Heart right ventricle (tissue), 16 donors: ENCODE results near the gene PRPF39. TPM values are rescaled to one million over a fixed set of nuclear protein-coding genes. Genes with fewer than 3 reads are reported as not detected.

Experiments
- ATAC-seq, 8 donors: fragments of 200-7000 bp; cut with Tn5 transposase; one replicate each; pipeline ENCODE4 v1.9.1; 2020; ENCODE audit warnings: mild to moderate bottlenecking in 8 of 8, moderate library complexity in 8 of 8, moderate number of reproducible peaks in 1 of 8
- DNase-seq, 2 donors: peaks; one replicate each; pipeline ENCODE4 v3.0.0-alpha.2; 2020
- H3K27ac ChIP-seq, 10 donors: fragments of 200-600 bp; sonication (generic) in 2 of 10; one replicate each; pipeline versions ENCODE4 v1.5.0 to v1.8.0; 2020 to 2022; ENCODE audit warnings: mild to moderate bottlenecking in 3 of 10
- H3K27me3 ChIP-seq, 7 donors: fragments of 200-600 bp; one replicate each; pipeline ENCODE4 v1.8.0; 2021 to 2022; ENCODE audit warnings: mild to moderate bottlenecking in 2 of 7
- H3K36me3 ChIP-seq, 9 donors: fragments of 200-600 bp; sonication (generic) in 1 of 9; one replicate each; pipeline versions ENCODE4 v1.5.0 to v1.8.0; 2020 to 2022; ENCODE audit warnings: mild to moderate bottlenecking in 2 of 9
- H3K4me1 ChIP-seq, 9 donors: fragments of 200-600 bp; sonication (generic) in 1 of 9; one replicate each; pipeline versions ENCODE4 v1.5.0 to v1.8.0; 2020 to 2022; ENCODE audit warnings: mild to moderate bottlenecking in 4 of 9
- H3K4me3 ChIP-seq, 10 donors: fragments of 200-600 bp; sonication (generic) in 2 of 10; one replicate each; pipeline versions ENCODE4 v1.5.0 to v1.8.0; 2020 to 2022; ENCODE audit warnings: mild to moderate bottlenecking in 7 of 10, moderate library complexity in 2 of 10
- H3K9me3 ChIP-seq, 11 donors: fragments of 200-600 bp in 10 of 11; sonication (generic) in 2 of 11; one replicate each; pipeline versions ENCODE4 v1.5.0 to v1.8.0; 2013 to 2022; ENCODE audit warnings: mild to moderate bottlenecking in 2 of 11, control low read depth in 1 of 11, moderate library complexity in 1 of 11
- CTCF ChIP-seq, 9 donors: fragments of 200-600 bp; sonication (generic) in 2 of 9; IDR thresholded peaks; one replicate each; pipeline versions ENCODE4 v1.5.0 to v1.8.0; 2021 to 2022; ENCODE audit warnings: antibody characterized with exemption in 9 of 9, mild to moderate bottlenecking in 5 of 9, moderate library complexity in 1 of 9
- WGBS, 2 donors: extraction: QIAGEN DNeasy Blood & Tissue Kit; methylation state at CpG; one replicate each; pipeline ENCODE4 v1.1.7; 2013; ENCODE audit warnings: inconsistent platforms in 1 of 2; 5-methylcytosine and 5-hydroxymethylcytosine counted together
- intact Hi-C, 10 donors: fragments of 100-400 bp; cut with DNase I; formaldehyde crosslinking; loops; one replicate each; pipeline versions ENCODE4 v1.11.1 to v1.14.2; 2022
- polyA plus RNA-seq, 2 donors: library from polyadenylated mRNA; stranded (reverse); fragments of 200-250 nt; gene quantifications; one replicate each; pipeline ENCODE4 v1.2.3, GENCODE V29; 2013
- total RNA-seq, 10 donors: library from RNA; stranded (reverse); fragmentation: NEBNext Ultra II Directional in 3 of 10; extraction: Animal tissue kit (Norgen Biotek cat#: 25700) in 3 of 10; gene quantifications; one replicate each; pipeline versions ENCODE4 v1.2.1 to v1.2.4, GENCODE V29; 2021 to 2023
- donor health status: Arrhythmogenic right ventricular cardiomyopathy.
- donor health status: ischemic (EF 13 %, LVEDD 7.1; RV severe dilation, severe dysfunction).
- donor health status: healthy with polysubstance abuse.
- donor health status: DM: no; HTN: yes; CAD: no.
- donor health status: DM: no; HTN: no; CAD: no.
- donor health status: ischemic (EF 25% LVEDD 6.9; RV normal size, moderate dysfunction).
- donor health status: ischemic (EF 25% LVEDD 5.7; RV mildly dilated, moderate dysfunction).
- donor health status: healthy.
- donor health status: DM: yes; HTN: yes; CAD: no.
- donor health status: Ischemic cardiomyopathy.
- donor health status: ischemic (EF 35%, LVEDD 5.7; RV mildly dilated, moderate dysfunction).
- donor health status: nonischemic (EF 11% LVEDD 7.7; RV severe dilation, severe dysfunction).
- donor health status: DM: yes; HTN: yes; CAD: no.
- donor health status: PGD.
- donor health status: ischemic (EF 29% LVEDD 5.4; RV normal size, mild dysfunction).
- donor health status: nonischemic (EF 23%, LVEDD 6.1; RV moderate dilation, normal function).

Gene PRPF39
- total and polyA plus RNA-seq, 12 donors, result 8.2 to 39.5 (median 13.4) TPM

GRCh38 chr14:45083617-45083975 is 320 bp upstream of the PRPF39 start:
- no peaks in the 10 kb centered on the region for H3K9me3 ChIP-seq
- H3K4me1 ChIP-seq, result peaks cover 0 to 47% (median 35%) of the 10 kb centered on the region in 9 donors
- peak overlapping the region in 8 of 10 donors; percentile 22 to 91 (median 80) for H3K27ac ChIP-seq
- H3K36me3 ChIP-seq, result no peaks in the 10 kb centered on the region
- peak overlapping the region; percentile 23 to 89 (median 74) for H3K4me3 ChIP-seq
- ATAC-seq, result no peak
- intact Hi-C loops, result loop anchor here in 5 of 10 donors (5.0 to 10.0 kb wide), 3 partner anchors 51 to 121 kb away; partner anchors contain the start of genes KLHL28 (in 4 of the 5), TOGARAM1 (in 4 of the 5), FANCM (in 2 of the 5) and FKBP3 (in 2 of the 5)
- TF ChIP-seq CTCF (IDR thresholded peaks at IDR 0.05), result no peak
- DNase-seq, result no peak
- 3 to 4% methylated on average over 10 of the region's 10 CpGs for WGBS, 2 donors
- H3K27me3 ChIP-seq, result no peaks in the 10 kb centered on the region

GRCh38 chr14:45084946-45085346 is 1.0 kb downstream of the PRPF39 start:
- Histone ChIP-seq H3K27ac (peak overlapping the region in 9 of 10 donors; percentile 35 to 91 (median 78)), H3K4me1 (peaks cover 0 to 61% (median 44%) of the 10 kb centered on the region in 9 donors), H3K4me3 (peak overlapping the region; percentile 63 to 89 (median 74)), H3K9me3 (no peaks in the 10 kb centered on the region), H3K27me3 (no peaks in the 10 kb centered on the region), H3K36me3 (no peaks in the 10 kb centered on the region)
- DNase-seq (no peak), ATAC-seq (peak in 1 of 8 donors; percentile 13)
- intact Hi-C loops, result loop anchor here in 5 of 10 donors (2.0 to 10.0 kb wide), 4 partner anchors 50 to 123 kb away; partner anchors contain the start of genes KLHL28 (in 4 of the 5), TOGARAM1 (in 4 of the 5), FANCM (in 3 of the 5) and FKBP3 (in 3 of the 5)
- TF ChIP-seq CTCF (IDR thresholded peaks at IDR 0.05), result no peak
- 1 to 5% methylated on average over 4 of the region's 4 CpGs for WGBS, 2 donors

- peaks cover 0 to 71% (median 56%) of the 10 kb centered on the region in 9 donors for H3K4me1 ChIP-seq
- ATAC-seq, result no peak
- H3K36me3 ChIP-seq, result peaks cover 0 to 12% (median 0%) of the 10 kb centered on the region in 9 donors
- TF ChIP-seq CTCF (IDR thresholded peaks at IDR 0.05), result no peak
- no peak overlapping the region for H3K27ac ChIP-seq
- DNase-seq, result no peak
- intact Hi-C loops, result loop anchor here in 3 of 10 donors (5.0 to 10.0 kb wide), 3 partner anchors 42 to 125 kb away; partner anchors contain the start of genes FKBP3 (in 3 of the 3), FANCM (in 2 of the 3), KLHL28 (in 2 of the 3) and TOGARAM1 (in 2 of the 3)
- no peaks in the 10 kb centered on the region for H3K9me3 ChIP-seq
- H3K27me3 ChIP-seq, result no peaks in the 10 kb centered on the region
- H3K4me3 ChIP-seq, result no peak overlapping the region
- WGBS, 2 donors, result 45 to 58% methylated on average over 1 of the region's 1 CpG
These were observed 5.9 kb downstream of the PRPF39 start for GRCh38 chr14:45089813-45090212.

- Histone ChIP-seq H3K4me1 (peaks cover 0 to 52% (median 37%) of the 10 kb centered on the region in 9 donors), H3K27me3 (no peaks in the 10 kb centered on the region), H3K36me3 (peaks cover 0 to 31% (median 8%) of the 10 kb centered on the region in 9 donors), H3K27ac (no peak overlapping the region), H3K4me3 (no peak overlapping the region), H3K9me3 (no peaks in the 10 kb centered on the region)
- intact Hi-C loops, result loop anchor here in 1 of 10 donors (5.0 kb wide), 1 partner anchor 41 kb away; the partner anchor contains the start of gene FKBP3
- ATAC-seq (no peak), DNase-seq (no peak)
- 84 to 88% methylated on average over 2 of the region's 2 CpGs for WGBS, 2 donors
- TF ChIP-seq CTCF (IDR thresholded peaks at IDR 0.05), result no peak
These were observed 7.8 kb downstream of the PRPF39 start for GRCh38 chr14:45091710-45092109.
